Measurements from ENCODE around the gene TTLL11.
"Not testable (repeated sequence)": the region's sequence is repeated elsewhere in the genome, so short reads cannot be mapped to it uniquely, and the experiment has no call there.

TTLL11 gene

GRCh38 chr9:121909111-121909510 is 184.0 kb downstream of the TTLL11 start:
- no peak for DNase-seq (ENCODE audit: low read depth in 2 of 2)

- no peak for DNase-seq (ENCODE audit: low read depth in 2 of 2)
These were observed 186.8 kb downstream of the TTLL11 start for GRCh38 chr9:121906074-121906870.

GRCh38 chr9:121902461-121903135 is 190.5 kb downstream of the TTLL11 start:
- DNase-seq (ENCODE audit: low read depth in 2 of 2), result no peak

- no peak for DNase-seq (ENCODE audit: low read depth in 2 of 2)
These were observed 191.5 kb downstream of the TTLL11 start for GRCh38 chr9:121901616-121902015.

- DNase-seq (ENCODE audit: low read depth in 2 of 2), result no peak
These were observed 192.9 kb downstream of the TTLL11 start for GRCh38 chr9:121900163-121900562.

GRCh38 chr9:121898856-121899255 is 194.3 kb downstream of the TTLL11 start:
- no peak for DNase-seq (ENCODE audit: low read depth in 2 of 2)

- no peak for DNase-seq (ENCODE audit: low read depth in 2 of 2)
These were observed 196.0 kb downstream of the TTLL11 start for GRCh38 chr9:121897140-121897539.

- DNase-seq (ENCODE audit: low read depth in 2 of 2), result no peak
These were observed 196.6 kb downstream of the TTLL11 start for GRCh38 chr9:121896545-121896943.

- no peak for DNase-seq (ENCODE audit: low read depth in 2 of 2)
These were observed 197.1 kb downstream of the TTLL11 start for GRCh38 chr9:121895818-121896544.

- no peak for DNase-seq (ENCODE audit: low read depth in 2 of 2)
These were observed 197.8 kb downstream of the TTLL11 start for GRCh38 chr9:121895358-121895757.

- not testable (repeated sequence) for DNase-seq (ENCODE audit: low read depth in 2 of 2)
These were observed 198.7 kb downstream of the TTLL11 start for GRCh38 chr9:121894380-121894779.

- DNase-seq (ENCODE audit: low read depth in 2 of 2), result no peak
These were observed 199.3 kb downstream of the TTLL11 start for GRCh38 chr9:121893786-121894185.

GRCh38 chr9:121892706-121893105 is 200.4 kb downstream of the TTLL11 start:
- DNase-seq (ENCODE audit: low read depth in 2 of 2), result no peak

GRCh38 chr9:121890746-121891145 is 202.4 kb downstream of the TTLL11 start:
- no peak for DNase-seq (ENCODE audit: low read depth in 2 of 2)

- DNase-seq (ENCODE audit: low read depth in 2 of 2), result no peak
These were observed 203.0 kb downstream of the TTLL11 start for GRCh38 chr9:121889990-121890563.

- no peak for DNase-seq (ENCODE audit: low read depth in 2 of 2)
These were observed 204.7 kb downstream of the TTLL11 start for GRCh38 chr9:121888438-121888775.

- DNase-seq (ENCODE audit: low read depth in 2 of 2), result no peak
These were observed 205.3 kb downstream of the TTLL11 start for GRCh38 chr9:121887553-121888437.

- DNase-seq (ENCODE audit: low read depth in 2 of 2), result peak; percentile 27
These were observed 206.2 kb downstream of the TTLL11 start for GRCh38 chr9:121886759-121887485.

- DNase-seq (ENCODE audit: low read depth in 2 of 2), result no peak
These were observed 207.7 kb downstream of the TTLL11 start for GRCh38 chr9:121885345-121885901.

- DNase-seq (ENCODE audit: low read depth in 2 of 2), result no peak
These were observed 209.0 kb downstream of the TTLL11 start for GRCh38 chr9:121884057-121884541.
